Eye (tissue), 1 donor: ENCODE measurements around the gene TP53BP2.

ENCODE experiments used
- DNase-seq: peaks from one replicate; pipeline ENCODE4 v3.0.0-alpha.2; 2015

Gene TP53BP2

DNA sequence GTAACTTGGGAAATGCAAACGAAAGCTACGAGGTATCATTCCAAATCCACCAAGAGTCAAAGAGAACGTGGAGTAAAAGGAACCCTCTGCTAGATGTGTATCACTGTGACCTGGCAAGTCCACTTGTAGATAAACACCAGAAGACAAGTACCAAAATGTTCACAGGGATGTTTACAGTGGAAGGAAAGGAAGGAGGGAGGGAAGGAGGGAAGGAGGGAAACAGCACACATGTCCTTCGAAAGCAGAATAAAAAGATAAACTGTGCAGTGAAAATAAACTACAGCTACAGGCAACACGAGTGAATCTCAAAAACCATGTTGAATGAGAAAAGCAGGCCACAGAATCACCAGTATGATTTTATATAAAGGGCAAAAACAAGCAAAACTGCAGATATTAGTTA lies 59.9 kb downstream of the TP53BP2 start:
- DNase-seq, result no peak

DNA sequence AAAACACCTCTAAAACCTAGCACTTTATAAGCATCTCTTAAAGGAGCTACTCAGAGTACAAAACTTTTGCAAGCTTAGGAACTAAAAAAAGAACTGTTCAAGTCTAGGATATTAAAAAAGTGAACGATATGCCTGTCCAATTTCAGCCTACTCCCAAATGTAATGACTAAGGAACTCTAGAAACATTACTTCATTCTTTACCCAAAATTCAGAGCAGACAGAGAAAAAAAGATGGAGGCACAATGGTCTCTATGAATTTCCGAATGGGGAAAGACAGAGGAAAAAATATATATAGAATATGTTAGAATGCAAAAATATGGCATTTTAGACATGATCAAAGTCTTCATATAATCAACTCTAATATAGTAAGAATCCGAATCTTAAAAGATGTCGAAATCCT lies 61.2 kb downstream of the TP53BP2 start:
- no peak for DNase-seq

DNA sequence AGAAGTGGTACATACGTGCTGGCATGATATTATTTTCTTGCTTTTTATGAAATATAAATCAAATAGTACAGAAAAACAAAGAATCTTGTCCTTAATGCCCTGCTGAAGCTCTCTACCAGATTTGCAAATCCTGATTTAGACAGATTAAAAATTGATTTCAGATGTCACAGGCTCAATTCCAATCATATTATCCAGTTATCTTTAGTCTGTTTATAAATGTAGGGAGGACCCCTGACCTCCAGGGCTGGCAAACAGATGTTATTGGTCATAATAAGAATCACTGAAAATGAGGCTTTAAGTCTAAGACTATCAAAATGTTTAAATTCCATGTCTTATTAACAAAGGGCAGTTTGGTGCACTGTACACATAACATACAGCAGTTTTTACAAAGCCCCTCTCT lies 62.1 kb downstream of the TP53BP2 start:
- DNase-seq, result no peak

DNA sequence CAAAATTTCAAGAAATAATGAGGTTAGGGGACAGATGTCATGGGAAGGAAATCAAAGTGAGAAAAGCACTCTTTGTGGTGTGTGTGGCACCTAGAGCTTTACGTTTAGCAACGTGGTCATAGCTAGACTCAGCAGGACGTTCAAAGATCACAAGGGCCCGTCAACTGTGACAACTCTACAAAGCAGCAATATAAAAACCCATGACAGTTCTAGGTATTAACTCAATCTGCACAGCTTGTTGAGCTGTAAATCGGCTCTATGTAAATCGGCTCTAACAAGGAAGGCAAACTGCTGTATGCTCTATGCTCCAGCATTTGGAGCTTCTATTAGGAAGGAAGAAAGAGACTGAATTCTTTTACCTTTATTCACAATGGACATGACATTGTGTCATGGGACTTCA lies 64.8 kb downstream of the TP53BP2 start:
- DNase-seq, result peak; percentile 32

DNA sequence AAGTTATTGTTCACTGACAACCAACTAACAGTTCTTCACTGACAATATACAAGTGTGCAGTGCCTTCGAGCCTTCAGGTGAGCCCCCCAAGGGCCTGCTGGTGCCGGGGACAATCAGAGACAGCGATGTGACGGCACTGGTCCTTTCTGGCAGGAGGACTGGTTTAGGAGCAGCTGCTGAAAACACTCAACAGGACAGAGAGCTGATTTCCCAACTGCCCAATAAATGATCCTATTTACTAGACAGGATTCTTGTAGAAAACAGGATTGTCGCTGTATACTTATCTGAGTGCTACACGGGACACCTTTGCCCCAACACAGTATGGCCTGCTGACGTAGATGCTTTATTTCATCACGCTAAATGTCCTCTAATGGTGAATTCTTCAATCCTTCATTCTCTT lies 65.4 kb downstream of the TP53BP2 start:
- DNase-seq, result no peak

DNA sequence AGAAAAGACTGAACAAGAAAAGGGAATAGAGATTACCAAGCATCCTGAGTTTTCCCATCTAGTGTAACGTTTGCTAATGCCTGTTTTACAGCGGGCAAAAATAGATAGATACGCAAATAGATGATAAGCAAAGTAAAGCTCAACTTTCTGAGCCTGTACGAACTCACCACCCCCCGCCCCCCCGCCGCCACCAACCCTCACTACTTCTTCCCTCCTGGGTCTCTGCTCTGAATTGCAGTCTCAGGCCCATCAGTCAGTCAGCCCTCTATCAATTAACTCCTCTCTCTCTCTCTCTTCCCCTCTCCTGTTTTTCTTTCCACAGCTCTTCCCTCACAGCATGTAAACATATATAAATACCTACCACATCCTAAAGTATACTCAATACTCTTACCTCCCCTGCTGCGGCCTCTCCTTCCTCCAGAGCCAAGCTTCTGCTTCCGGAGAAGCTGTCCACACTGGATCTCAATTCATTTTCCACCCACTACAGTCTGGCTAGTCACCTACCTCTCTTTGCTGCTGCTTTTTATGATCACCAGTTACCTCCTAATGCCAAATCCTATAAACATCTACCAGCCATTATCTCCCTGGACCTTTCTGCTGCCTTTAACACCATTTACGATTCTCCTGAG lies 68.8 kb downstream of the TP53BP2 start:
- peak; percentile 12 for DNase-seq

DNA sequence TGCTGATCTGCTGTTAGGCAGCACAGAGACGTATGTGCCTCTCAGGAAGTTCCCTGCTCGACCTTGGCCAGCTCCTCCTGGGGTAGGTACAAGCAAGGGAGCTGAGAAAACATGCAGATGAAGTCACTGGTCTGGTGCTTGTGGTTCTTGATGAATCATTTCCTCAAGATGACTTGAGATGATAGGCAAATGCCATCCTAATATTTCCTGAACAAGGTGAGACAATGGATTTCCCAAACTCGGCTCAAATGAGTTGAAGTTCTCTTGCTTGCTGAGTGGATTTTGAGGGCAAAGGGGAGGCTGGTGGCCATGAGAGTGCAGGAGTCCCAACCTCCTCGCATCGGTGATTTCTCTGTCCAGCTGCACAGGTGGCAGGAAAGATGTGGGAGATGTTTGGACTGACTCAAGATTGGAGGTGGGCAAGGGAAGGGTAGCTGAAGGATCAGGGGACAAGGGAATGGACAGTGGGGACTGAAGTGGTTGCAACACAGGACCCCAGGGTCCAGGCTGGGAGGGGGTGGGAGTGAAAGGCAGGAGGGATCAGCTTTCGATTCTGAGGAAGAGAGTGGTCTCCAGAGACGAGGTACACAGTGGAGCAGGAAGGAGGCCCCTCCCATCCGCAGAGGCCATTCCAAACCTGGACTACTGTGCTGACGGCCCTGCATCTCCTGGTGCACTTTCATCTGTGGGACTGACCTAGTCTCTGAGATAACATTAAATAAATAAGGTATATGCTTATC lies 69.5 kb downstream of the TP53BP2 start:
- no peak for DNase-seq

DNA sequence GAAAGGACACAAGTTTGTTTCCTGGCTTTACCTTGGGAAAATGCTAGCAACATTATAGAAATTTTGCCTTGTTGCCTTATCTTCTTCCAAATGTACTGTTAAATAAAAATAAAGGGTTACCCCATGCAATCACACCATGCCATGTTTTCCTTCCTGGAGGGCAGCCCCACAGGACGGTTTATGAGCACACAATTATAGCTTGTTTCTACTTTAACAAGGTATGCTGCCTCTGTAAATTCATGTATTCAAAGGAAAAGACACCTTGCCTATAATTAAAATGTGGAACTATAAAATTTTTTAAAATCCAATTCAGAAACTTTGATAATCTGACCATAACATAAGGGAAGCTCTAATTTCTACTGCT lies 70.1 kb downstream of the TP53BP2 start:
- no peak for DNase-seq

DNA sequence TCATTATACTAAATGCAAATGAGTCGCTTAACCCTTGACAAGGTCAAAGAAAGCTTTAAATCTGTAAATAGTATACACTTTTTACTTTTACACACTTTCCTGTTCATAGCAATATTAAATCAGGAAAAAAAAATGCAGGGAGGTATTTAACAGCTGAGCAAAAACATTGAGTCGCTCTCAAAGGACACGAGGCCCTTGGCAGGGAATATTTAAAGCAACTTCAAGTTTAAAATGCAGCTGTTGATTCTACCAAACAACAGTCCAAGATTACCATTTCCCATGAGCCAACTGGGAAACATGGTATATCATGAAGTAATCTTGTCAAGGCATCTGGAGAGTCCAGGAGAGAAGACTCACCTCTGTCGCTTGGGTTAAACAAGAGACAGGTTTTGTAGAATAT lies 70.7 kb downstream of the TP53BP2 start:
- no peak for DNase-seq

DNA sequence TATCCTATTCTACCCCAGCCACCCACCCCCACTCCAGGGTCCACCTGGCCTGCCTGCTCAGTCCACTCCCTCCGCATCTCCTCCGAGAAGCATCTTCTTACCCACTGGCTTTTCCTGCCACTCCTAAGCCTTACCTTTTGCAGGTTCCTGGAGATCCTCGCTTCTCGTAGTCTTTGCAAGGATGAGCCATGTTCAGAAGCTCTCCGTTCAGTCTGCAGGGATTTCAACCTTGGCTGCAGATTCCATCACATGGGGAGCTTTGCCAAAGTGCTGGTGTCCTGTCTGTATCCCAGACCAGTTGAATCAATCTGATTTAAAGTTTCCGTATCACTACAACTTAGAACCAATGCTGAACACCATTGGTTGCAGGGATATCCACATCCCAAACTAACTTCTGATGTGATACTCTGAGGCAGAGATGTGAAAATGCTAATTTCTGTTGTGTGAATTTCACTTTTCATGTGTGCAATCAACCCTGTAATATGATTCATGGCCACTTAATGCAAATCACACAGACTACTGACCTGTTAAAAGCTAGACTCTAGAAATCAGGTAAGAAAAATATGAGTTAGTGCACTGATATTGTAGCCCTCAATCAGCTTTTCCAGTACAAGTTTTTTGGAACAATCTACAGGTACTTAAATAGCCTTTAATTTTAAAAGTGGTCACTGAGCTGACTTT lies 71.5 kb downstream of the TP53BP2 start:
- DNase-seq, result no peak

DNA sequence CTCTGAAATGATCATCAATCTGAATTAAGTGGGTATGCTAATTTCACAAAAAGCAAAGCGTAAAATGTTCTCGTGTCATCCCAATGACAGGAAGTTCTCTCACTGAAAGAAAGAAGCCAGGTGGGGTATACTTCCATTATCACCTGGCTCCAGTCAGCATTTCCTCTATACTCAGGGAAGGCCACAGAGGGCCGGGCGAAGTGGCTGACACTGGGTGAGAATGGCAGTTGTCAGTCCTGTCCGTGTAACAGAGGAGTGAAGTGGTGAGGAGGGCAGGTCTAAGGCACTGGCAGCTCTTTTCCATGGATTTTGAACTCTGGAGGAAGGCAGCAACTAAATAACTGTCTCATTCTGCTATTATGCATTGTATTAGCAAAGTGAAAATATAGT lies 73.0 kb downstream of the TP53BP2 start:
- no peak for DNase-seq

DNA sequence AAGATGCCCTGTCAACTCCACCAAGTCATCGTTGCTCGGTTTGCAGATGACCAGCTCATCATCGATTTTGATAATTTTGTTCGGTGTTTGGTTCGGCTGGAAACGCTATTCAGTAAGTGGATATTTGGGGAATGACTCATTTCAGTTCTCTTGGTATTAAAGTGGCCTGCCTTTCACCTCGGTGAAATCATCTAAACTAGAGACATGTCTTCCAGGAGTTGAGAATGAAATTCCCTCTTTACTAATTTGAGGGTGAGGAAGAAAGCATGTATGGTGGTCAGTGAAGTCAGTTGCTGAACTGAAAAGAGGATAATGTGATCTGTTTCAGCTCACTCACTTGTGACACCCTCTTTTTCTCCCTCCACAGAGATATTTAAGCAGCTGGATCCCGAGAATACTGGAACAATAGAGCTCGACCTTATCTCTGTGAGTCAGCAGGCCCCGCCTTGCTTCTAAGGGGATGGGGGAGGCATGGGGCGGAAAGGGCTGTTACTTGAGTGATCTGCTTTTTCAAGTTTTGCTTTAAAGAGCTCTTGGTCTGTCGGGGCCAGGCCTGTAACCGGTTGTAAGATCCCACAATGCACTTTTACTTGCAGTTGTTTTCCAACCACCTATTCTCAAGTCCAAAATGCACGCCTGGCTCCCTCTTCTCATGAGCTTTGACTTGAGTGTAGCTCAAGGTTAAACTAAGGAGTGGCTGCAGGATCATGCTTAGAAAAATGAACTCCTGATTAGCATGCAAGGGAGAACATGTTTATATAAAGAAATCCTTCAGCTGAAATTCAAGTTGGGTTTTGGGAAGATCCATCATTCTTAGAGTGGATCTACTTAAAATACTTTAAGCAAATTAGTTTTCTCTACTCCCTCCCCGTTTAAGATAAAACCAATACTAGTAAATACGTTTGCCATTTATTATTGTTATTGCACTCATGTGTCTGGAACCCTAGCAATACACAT lies 73.7 kb downstream of the TP53BP2 start:
- no peak for DNase-seq

DNA sequence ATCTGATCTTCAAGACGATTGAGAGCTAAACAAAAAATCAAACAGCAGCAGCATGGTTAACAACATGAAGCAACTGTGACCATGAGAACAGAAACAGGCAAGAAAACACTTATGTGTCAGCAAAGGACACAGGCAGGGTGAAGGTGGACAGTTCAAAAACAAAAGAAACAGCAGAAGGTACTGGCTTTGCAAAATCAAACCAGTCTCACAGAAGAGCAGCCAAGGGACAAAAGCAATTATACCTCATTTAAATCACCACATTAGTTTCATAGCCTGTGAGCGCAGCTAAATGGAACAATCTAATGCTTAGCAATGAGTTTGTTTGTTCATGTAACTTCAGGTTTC lies 74.3 kb downstream of the TP53BP2 start:
- no peak for DNase-seq

DNA sequence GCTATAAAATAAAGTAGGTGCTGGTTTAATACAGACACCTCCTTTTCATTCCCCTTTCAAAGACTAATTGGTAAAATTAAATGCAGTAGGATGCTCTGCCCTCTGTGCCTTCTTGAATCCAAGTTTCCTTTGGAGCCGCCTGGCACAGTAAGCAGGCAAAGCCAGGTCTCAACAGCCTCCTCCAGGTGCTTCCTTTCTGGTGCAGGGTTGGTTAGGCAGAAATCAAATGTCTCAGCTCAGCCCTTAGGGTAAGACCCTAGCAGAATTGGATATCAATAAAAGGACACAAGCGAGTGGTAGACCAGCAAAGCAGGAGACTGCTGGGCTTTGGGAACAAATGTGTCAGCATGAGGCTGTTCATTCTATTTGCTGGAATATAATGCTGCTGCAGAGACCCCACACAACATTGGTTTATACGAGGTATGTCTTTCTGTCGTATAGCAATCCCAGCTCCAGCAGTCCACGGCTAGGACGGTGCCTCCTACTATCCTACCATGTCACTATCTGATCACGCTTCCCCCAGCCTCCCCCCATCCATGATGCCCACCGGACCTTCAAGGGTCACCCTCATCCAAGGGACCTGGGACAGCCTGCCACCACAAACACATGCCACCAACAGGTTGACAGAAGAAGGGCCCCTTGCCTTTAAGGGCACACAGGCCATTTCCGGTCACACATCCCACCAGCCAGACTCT lies 75.0 kb downstream of the TP53BP2 start:
- no peak for DNase-seq

DNA sequence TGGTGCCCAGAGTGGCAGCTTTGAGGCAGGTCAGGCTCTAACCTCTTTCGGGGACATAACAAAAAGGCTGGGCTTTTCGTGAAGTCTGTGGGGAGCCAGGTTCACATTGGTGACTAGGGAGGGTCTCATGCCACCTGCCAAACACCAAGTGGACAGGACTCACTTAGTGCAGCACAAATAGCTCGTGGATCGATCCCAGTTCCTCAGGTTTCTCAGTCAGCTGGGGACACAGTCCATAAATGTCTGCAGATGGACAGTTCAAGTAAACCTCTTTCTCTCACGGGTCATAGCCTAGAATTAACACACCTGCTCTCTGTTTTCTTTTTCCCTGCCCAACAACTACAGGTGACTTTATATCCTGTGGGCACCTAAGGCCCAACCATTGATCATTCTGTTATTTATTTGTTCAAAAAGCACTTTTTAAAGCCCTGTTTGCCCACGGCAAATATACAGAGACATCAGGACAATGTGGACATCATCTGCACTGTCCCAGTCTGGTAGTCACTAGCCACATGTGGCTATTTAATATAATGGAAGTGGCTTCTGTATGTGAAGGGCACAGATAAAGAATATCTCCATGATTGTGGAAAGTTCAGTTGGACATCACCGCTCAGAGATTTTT lies 79.9 kb downstream of the TP53BP2 start:
- no peak for DNase-seq

DNA sequence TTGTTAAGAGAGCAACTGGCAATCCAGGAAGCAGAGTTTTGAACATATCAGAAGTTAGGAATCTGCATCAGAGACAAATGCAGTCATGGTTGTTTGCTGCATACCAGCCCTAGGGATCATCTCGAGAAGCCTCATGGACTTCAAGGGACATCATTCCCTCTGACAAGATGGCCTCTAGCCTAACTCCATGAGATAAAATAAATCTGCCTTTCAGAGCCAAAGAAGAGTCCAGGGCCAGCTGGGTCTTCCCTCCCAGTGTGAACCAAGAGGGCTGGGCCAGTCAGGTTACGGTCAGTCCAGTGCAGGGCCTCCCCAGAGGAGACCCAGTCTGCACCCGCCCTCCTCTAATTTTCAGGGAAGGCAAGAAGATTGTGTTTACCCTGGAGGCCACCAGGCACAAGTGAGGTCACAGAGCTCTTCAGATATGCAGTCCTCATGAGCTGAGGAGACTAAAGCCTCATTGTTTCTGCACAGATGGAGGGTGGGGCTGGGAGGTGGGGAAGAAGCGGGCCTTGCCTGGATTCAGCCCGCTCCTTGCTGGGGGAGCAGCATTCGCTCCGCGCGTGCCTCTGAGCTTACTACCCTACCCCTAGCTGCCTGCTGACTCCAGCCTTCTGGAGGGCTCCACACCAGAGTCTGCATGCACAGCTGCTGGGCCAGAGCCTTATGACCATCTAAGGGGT lies 80.6 kb downstream of the TP53BP2 start:
- DNase-seq, result peak; percentile 58

DNA sequence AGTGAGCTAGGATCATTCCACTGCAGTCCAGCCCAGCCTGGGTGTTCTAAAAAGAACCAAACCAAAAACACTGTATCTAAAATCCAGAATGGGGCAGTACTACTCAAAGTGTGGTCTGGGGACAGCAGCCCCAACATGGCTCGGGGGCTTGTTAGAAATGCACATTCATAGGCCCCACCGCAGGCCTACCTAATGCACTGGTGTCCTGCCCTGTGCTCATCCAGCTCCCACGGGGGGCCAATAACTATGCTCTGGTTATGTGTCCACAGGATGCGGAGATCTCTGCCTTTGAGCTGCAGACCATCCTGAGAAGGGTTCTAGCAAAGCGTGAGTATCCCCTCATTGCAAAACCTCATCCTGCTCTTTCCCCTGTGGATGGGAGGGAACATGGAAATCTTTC lies 81.9 kb downstream of the TP53BP2 start:
- DNase-seq, result no peak

DNA sequence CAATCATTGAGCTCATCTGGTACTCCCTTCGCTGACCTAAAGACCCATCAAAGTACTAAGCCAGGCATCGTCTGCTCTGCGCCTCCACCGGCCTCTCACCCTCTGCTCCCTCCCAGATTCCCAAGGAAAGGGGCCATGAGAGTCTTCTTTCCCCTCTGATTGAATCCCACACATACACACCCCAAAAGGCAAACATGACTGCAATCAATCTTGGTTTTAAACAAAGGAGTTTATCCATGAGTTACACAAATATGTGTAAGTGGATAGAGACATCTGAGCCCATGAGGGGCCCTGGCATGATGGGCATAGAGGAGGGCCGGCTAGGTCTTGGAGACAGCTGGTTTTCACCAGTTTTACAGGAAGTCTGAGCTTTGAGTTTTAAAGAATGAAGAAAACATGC lies 82.5 kb downstream of the TP53BP2 start:
- DNase-seq, result no peak

DNA sequence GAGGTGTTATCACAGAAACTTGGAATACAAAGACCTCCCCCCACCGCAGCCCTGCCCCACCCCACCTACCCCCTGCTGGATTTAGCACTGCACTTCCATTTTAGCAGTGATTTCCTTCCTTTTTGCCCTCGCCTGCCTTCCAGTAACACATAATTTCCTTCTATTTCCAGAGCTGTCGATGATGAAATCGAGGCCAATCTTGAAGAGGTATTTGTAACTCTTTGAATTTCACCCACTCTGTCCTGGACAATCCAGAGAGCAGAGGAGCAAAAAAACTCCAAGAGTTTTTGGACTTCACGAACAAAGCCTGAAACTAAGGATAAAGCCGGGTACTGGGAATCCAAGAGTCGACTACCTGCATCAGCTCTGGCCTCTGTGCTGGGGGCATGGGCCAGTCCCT lies 84.3 kb downstream of the TP53BP2 start:
- DNase-seq, result no peak

DNA sequence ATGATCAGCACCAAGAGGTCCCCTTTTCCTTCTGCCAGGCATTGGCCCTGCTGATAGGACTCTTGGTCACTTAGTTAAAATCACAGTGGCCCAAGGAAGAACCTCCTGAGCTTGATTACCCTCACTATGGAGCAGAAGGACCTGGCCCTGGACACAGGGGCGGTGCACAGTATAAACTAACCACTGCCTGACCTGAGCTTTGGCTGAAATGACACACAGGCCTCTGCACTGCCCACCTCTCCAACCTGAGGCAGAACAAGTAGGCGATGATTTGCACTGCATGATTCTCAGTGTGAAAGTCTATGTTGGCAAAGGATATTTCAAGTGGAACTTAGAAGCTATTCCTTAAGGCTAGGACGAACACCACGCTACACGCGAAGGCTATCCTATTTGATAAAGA lies 84.9 kb downstream of the TP53BP2 start:
- no peak for DNase-seq

DNA sequence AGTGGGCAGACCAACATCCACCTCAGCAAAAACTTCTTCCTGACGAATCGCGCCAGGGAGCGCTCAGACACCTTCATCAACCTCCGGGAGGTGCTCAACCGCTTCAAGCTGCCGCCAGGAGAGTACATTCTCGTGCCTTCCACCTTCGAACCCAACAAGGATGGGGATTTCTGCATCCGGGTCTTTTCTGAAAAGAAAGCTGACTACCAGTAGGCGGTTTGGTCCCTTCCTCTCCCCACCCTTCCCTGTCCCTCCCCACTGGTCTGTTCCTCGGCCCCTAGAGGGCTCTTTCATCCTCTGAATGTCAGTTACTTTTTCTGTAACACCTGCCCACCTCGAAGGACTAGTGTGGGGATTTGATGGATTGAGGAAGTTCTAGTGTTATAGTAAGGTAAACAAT lies 86.5 kb downstream of the TP53BP2 start:
- no peak for DNase-seq

DNA sequence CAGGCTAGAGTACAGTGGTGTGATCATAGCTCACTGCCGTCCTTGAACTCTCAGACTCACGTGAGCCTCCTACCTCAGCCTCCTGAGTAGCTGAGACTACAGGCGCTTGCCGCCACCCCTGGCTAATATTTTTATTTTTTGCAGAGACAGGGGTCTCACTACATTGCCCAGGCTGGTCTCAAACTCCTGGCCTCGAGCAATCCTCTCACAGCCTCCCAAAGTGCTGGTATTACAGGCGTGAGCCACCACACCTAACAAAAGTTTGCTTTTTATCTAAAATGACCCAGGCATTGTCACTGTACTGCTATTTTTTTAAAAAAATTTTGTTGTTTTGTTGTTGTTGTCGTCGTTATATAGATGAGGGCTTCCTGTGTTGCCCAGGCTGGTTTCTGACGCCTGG lies 87.0 kb downstream of the TP53BP2 start:
- DNase-seq, result no peak
